ENCODE data around the gene LYG2.
A peak's percentile ranks its signal among the peaks of the same experiment; 100 is the strongest.
"Not testable (repeated sequence)": the region's sequence is repeated elsewhere in the genome, so short reads cannot be mapped to it uniquely, and the experiment has no call there.

Gene LYG2

GRCh38 chr2:99205491-99205890, 50.0 kb downstream of the LYG2 start:
- TF ChIP-seq CTCF (conservative IDR thresholded peaks at IDR 0.05; ENCODE audit: control insufficient read depth, insufficient read depth, low read depth, low read length): no peak
- DNase-seq (ENCODE audit: low read depth): no peak
- H3K4me3 ChIP-seq (ENCODE audit: control insufficient read depth, low read depth, low read length): no peak overlapping the region

GRCh38 chr2:99201959-99202678, 53.3 kb downstream of the LYG2 start:
- TF ChIP-seq CTCF (conservative IDR thresholded peaks at IDR 0.05; ENCODE audit: control insufficient read depth, insufficient read depth, low read depth, low read length): peak; percentile 22
- DNase-seq (ENCODE audit: low read depth): no peak
- no peak overlapping the region for H3K4me3 ChIP-seq (ENCODE audit: control insufficient read depth, low read depth, low read length)

GRCh38 chr2:99200076-99200800, 55.2 kb downstream of the LYG2 start:
- H3K4me3 ChIP-seq (ENCODE audit: control insufficient read depth, low read depth, low read length): no peak overlapping the region
- no peak for DNase-seq (ENCODE audit: low read depth)
- no peak for TF ChIP-seq CTCF (conservative IDR thresholded peaks at IDR 0.05; ENCODE audit: control insufficient read depth, insufficient read depth, low read depth, low read length)

GRCh38 chr2:99198103-99198841, 57.2 kb downstream of the LYG2 start:
- no peak for DNase-seq (ENCODE audit: low read depth)
- H3K4me3 ChIP-seq (ENCODE audit: control insufficient read depth, low read depth, low read length): no peak overlapping the region
- no peak for TF ChIP-seq CTCF (conservative IDR thresholded peaks at IDR 0.05; ENCODE audit: control insufficient read depth, insufficient read depth, low read depth, low read length)

- DNase-seq (ENCODE audit: low read depth); H3K4me3 ChIP-seq (ENCODE audit: control insufficient read depth, low read depth, low read length): not testable (repeated sequence)
Observed at GRCh38 chr2:99192364-99192763, 63.1 kb downstream of the LYG2 start.

All from fibroblast of mammary gland (primary cell).